HG02870 (cell line): ENCODE data around the gene AZIN2.

Experiments
- ATAC-seq: cut with Tn5 transposase; IDR thresholded peaks from one replicate; pipeline ENCODE4 v1.9.1; 2021; ENCODE audit warnings: mild to moderate bottlenecking, moderate library complexity; ENCODE audit not compliant: unreplicated experiment

Gene AZIN2

DNA sequence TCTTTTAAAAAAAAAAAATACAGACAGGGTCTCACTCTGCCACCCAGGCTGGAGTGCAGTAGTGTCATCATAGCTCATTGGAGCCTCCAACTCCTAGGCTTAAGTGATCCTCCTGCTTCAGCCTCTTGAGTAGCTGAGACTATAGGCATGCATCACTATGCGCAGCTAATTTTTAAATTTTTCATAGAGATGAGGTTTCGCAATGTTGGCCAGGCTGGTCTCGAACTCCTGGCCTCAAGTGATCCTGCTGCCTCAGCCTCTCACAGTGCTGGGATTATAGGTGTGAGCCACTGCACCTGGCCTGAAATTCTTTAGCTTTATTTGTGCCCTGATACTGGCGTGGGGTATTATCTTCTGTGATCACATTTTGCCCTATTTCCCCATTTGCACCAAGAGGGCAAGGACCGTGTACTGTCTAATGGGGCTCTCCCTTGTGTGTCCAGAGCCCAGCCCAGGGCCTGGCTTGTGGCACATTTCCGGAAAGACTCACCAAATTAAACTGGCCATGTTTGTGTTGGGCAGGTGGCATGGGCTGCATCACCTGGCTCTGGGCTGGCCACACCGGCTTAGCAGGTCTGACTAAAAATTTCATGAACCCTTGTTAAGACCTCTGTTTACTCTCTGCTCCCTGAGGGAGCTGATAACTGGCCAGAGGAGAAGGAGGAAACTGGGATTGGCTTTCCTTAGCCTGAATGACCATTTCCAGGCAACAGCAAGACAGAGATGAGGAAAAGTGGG is 68.7 kb downstream of the AZIN2 start:
- ATAC-seq = no peak

GRCh38 chr1:33150522-33150921 is 69.6 kb downstream of the AZIN2 start:
- ATAC-seq = no peak

GRCh38 chr1:33151116-33151515 is 70.2 kb downstream of the AZIN2 start:
- no peak for ATAC-seq

DNA sequence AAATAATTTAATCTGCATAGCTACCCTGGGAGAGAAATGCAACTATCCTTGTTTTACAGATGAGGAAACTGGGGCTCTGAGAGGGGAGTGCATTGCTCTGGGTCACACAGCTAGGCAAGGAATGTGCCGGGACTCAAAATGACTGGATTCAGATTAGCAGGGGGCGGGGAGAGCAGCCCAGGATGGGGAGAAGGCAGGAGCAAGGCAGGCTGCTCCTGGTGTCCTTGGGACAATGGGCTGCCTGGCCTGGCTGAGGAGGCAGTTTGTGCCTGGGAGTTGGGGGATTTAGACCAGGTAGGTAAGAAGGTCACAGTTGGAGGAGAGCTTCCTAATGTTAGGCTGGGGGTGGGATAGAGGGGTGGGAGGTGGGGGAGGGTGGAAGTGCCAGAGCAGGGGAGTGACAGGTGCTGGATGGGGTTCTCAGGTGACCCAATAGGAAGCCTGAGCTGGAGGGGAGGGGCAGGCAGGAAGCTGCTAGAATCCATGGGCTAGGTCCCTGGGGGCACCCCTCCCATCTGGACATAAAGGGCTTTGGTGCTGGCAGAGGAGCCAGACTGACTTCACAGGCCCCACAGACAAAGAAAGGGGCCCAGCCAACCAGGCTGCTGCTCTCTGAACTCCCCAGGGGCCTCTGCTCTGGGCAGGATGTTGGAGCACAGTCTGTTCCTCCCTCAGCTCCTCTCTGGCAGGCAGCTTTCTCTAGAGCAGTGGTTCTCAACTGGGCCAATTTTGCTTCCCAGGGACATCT is 71.9 kb downstream of the AZIN2 start:
- no peak for ATAC-seq

DNA sequence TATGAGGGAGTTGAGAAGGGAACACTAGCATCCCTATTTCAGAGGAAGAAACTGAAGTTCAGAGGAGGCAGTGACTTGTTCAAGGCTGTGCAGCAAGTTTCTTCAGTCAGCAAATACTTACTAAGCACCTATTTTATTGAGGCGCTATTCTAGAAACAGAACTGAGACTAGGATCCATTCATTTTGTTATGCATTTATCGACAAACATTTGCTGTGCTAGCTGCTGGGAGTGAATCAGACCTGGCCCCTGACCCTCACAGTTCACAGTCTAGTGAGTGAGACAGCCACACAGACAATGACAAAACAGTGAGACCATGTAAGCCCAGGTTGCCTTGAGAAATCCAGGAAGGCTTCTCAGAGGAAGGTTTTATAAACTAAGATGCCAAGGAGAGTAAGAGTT is 72.7 kb downstream of the AZIN2 start:
- ATAC-seq = no peak

GRCh38 chr1:33155877-33156538 is 75.1 kb downstream of the AZIN2 start:
- no peak for ATAC-seq

DNA sequence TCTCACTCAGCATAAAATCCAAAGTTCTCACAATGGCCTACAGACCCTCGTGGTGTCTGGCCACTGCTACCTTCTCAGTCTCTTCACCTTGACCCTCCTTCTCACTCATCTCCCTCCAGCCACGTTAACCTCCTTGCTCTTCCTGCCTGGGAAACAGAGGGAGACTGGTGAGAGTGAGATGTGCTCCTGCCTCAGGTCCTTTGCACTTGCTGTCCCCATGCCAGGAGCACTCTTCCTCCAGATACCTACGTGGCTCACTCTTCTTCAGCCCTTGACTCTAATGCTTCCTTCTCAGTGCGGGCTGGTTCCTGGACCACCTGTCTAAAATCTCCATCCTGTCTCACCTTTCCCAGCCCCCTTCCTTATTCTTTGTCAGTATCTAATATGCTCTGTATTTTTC is 76.2 kb downstream of the AZIN2 start:
- ATAC-seq = no peak

- ATAC-seq = no peak
Observed at GRCh38 chr1:33158366-33158765, 77.4 kb downstream of the AZIN2 start.

DNA sequence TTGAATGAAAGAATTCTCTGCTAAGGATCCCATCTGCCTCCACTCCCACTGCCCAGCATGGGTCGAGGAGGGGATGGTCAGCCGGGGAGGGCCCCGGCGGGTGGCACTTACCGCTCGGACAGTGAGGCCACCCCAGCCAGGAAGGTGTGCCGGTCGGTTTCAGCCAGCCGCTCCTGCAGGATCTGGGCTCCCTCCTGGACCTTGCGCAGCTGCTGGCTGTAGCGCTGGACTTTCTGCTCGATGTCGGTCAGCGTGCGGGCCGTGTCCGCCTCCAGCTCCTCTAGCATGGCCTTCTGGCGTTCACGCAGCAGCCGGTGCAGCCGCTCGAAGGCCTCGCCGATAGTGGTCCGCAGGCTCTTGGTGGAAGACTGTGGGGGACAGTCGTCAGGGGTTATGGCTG is 78.6 kb downstream of the AZIN2 start:
- ATAC-seq = no peak

GRCh38 chr1:33161061-33161681 is 80.2 kb downstream of the AZIN2 start:
- no peak for ATAC-seq

- ATAC-seq = no peak
Observed at GRCh38 chr1:33162141-33162540, 81.2 kb downstream of the AZIN2 start.

DNA sequence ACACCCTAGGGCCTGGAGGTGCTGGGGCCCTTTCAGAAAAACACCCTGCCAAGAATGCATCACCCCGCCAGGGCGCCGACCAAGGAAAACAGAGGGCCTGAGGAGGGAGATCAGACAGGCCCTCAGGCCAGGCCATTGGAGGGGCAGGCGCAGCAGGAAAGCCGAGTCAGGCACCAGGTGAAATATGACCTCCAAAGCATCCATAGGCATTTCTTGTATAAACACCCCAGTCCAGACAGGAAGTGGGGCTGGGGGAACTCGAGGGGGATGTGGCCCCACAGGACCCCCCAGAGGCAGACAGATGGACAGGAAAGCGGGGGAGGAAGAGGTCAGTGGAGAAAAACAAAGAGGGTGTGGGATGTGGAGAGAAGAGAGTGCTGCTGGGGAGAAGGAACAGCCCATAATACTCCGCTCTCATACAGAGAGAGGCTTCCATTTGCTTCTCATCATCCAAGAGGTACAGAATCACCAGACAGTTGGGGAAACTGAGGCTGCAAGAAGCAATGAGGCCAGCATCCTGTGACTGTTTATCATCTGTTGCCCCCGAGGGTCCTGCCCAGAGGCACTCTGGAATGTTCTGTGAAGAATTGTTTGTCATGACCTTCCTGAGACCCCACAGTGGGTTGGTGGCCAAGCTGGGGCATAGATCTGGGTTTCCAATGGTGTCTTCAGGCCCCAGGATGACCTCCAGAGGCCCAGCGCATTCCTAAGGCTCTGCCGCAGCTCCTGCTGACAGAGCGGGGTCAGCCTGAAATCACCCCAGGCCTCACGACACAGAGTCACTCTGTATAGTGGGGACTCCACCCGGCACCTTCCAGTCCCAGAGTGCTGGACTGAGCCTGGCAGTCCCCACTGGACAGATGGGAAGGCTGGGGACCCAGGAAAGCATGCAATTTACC is 82.9 kb downstream of the AZIN2 start:
- ATAC-seq = no peak

- ATAC-seq = no peak
Observed at GRCh38 chr1:33165209-33165608, 84.3 kb downstream of the AZIN2 start.

- no peak for ATAC-seq
Observed at GRCh38 chr1:33165809-33166208, 84.9 kb downstream of the AZIN2 start.

- ATAC-seq = no peak
Observed at GRCh38 chr1:33167650-33168447, 86.9 kb downstream of the AZIN2 start.

DNA sequence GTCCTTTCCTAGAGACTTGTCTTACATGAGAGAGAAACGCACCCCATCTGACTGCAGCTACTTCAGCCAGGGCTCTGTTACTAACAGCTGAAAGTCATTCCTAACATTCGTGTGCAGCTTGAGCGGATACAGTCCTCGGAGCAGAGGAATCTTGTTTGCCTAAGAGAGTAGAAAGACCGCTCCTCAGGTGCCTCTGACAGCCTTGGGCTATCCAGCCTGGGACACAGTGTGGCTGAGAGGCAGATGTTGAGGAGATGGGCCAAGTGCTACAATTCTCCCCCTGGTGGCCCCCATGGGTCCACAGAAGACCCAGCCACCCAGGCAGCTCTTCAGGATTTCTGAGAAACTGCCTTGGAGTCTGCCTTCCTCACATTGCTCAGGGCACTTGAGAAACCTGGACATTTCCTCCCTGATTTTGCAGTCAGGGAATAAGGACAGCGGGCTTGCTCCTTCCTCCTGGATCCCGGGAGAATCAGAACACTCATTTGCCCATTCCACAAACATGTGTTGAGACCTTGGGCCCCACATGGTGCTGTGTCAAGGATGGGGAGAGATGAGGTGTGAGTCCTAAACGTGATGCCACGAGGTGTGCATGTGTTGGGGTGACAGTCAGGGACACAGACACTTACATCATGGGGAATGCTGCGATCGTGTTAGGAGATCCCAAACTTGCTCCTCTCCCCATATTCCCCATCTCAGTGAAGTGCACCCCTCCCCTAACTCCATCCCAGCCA is 87.8 kb downstream of the AZIN2 start:
- no peak for ATAC-seq

DNA sequence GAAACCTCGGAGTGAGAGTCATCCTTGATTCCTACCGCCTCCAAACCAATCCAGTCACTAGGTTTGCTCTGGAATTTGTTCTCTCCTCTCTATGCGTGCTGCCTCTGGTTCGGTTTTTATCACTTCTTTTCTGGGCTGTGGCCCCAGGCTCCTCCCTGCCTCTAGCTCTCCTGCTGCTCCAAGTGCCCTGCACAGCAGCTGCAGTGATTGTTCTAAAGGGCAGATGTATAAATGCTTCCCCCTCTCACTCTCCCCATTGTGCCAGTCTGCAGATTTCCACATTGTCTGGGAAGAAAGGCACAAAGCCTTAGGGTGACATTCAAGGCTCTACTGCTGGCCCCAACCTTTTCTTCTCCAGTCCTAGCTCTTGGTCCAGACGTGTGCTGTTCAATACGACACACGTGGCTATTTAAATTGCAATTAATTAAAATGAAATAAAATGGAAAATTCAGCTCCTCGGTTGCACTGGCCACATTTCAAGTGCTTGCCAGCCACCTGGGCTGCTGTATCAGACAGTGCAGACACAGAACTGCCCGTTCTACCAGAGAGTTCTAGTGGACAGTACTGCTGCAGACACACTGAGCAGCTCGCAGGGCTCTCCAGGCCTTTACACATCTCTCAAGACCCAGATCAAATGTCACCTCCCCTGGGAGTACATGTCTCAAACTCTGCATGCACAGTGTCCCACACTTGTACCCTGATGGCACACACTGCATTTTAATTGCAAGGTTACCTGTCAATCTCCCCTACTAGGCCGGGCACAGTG is 88.5 kb downstream of the AZIN2 start:
- ATAC-seq = no peak
